GM21717 (cell line): ENCODE data around the gene PICALM.
"Not testable (repeated sequence)": the region's sequence is repeated elsewhere in the genome, so short reads cannot be mapped to it uniquely, and the experiment has no call there.

Source experiments
- ATAC-seq: cut with Tn5 transposase; IDR thresholded peaks from one replicate; pipeline ENCODE4 v1.9.1; 2021; ENCODE audit warnings: mild to moderate bottlenecking, moderate library complexity; ENCODE audit not compliant: unreplicated experiment

The PICALM gene

DNA sequence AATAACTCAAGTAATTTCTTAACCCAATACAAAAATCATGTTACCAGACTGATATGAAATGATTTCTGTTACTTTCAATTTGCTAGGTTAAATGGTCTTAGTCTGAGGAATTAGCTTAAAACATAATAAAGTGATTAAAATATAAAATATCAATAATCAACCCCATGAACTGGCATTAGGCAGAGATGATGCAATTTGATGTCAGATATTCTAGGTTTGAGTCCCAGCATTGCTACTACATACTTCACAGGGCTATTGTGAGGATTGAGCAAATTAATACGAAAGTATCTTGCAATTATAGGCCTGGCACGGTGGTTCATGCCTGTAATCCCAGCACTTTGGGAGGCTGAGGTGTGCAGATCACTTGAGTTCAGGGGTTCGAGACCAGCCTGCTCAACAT is 66.5 kb downstream of the PICALM start:
- ATAC-seq, result no peak

DNA sequence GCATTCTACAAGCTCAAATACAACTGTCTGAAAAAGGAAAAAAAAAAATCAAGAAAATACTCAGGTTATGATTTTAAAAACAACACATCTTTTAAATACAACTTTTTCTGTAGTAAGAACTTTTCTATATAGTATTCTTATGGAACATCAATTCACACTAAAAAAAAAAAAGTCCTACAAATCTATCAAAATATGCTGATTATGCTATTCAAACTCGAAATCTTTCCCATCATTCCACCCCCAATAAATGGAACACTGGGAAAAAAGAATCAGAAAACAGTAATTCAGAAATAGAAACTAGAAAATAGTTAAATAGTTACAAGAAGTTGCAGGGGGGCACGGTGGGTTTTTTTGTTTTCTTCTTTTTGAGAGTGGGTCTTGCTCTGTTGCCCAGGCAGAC is 77.4 kb downstream of the PICALM start:
- ATAC-seq, result no peak

DNA sequence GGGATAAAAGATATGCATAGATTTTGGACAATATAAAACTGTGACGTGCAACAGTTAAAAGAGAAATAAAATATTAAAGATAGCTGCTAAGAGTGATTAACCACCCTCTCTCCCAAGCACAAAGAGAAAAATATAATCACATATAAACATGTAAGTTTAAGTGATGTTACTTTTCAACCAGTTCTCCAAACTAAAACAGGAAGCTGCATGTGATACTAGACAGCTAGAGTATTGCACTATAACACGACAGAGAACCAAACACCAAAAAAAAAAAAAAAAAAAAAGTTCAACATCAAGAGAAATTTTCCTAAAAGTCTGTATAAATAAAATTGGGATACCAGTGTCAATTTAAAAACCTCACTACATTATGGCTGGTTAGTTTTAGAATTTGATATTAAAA is 79.1 kb downstream of the PICALM start:
- ATAC-seq, result no peak

DNA sequence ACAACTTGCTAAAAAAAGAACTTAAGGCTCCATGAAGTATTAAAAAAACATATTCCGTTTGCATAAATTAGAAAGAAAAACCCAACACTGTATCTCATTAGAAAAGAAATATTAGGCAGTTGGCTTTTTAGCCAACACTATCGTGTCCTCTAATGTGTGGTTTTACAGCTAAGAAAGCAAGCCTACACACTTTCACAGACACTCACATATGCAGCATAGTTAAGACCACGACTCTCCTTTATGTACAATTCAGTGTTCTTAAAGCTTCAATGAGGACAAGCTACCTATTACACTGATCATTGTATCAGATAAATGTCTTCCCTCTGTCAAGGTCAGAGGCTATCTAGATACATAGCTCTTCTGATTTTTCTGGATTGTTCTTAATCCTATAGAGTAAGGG is 80.1 kb downstream of the PICALM start:
- ATAC-seq, result no peak

DNA sequence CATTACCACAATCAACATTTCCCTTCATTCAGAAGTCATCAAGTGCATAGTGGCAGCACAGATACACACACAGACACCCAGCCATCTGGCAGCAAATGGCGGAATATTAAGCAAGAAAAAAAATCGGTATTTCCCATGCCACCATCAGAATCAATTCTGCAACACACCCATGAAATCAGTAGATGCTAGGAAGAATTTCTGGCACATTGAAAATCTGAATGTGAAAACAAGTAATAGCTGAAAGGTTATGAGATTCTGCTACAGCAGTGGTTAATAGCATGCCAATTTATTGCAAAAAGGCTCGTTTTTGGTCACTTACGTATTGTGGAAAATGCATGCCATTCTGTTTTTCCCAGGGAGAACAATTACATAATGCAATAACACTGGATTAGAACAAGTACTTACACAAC is 91.1 kb downstream of the PICALM start:
- no peak for ATAC-seq

DNA sequence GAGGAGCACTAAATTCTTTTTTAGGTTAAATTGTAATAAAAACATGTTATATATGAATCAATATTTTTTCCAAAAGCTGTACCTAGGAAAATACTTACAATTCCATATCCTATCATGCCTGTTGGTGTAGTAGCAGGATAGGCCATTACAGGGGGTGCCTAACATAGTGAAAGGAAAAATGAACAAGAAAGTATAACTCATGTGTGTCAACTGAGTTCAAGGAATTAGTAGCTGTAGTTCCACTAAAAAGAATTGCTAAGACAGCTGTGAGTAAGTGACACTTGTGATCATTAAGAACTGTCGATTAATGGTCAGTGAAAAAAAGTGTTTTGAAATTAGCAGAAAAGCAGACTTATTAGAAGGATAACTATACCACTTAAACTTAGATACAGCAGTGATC is 92.4 kb downstream of the PICALM start:
- ATAC-seq, result no peak

DNA sequence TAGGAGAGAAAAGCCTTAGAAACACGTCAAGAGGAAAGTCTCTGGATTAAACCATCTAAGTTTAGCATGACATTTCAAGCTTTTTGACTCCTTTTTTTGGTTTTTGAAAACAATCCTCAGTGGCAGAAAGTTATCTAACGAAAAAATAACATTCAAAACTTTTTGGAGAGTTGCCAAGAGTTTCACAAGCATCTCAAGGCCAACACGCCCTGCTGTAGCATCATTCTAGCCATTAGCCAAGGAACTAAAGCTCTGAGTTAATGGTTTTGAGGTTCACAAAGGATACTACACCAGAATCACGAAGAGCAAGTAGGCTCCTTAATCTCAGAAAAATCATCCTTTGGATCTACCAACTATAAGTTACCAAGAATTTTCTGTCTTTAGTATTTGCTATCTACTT is 94.8 kb downstream of the PICALM start:
- no peak for ATAC-seq

DNA sequence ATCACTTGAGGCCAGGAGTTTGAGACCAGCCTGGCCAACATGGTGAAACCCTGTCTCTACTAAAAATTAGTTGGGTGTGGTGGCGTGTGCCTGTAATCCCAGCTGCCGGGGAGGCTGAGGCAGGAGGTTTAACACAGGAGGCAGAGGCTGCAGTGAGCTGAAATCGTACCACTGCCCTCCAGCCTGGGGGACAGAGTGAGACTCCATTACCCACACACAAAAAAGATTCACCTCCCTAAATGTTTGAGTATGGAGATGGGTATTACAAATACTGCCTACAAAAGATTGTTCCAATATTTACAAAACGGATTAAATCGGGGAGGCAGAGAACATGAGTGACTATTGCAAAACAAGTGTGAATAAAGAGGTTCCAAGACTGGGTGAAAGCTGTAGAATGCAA is 98.3 kb downstream of the PICALM start:
- ATAC-seq, result no peak

DNA sequence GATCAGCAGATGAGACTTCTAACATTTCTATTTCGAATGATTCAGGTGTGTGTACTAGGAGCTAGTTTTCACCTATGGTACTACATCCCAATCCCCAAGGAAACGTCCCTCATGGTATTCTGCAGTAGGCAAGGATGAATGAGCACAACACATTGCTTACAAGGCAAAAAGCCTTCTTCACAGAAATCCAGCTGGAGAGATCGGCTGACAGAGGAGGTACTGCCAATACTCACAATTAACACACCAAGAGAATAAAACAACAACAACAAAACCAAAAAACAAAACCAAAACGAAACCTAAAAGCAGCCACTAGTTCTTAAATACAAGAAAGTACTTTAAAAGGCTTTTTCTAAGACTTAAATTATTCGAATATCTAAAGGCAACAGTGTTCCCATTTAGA is 101.4 kb downstream of the PICALM start:
- no peak for ATAC-seq

DNA sequence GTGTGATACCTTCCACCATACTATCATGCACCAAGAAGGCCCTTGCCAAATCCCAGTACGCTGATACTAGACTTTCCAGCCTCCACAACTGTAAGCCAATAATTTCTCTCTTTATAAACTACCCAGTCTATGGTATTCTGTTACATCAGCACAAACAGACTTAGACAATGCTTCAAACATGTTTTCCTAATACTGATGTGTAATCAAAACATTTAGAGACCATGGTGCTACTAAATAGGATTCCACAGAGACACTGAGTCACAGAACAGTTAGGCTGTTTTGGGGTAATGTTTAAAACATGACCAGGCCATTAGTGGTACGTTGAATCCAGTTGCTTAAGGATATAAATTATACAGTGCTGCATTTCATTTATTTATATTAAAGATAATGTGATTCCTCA is 103.7 kb downstream of the PICALM start:
- ATAC-seq, result no peak

DNA sequence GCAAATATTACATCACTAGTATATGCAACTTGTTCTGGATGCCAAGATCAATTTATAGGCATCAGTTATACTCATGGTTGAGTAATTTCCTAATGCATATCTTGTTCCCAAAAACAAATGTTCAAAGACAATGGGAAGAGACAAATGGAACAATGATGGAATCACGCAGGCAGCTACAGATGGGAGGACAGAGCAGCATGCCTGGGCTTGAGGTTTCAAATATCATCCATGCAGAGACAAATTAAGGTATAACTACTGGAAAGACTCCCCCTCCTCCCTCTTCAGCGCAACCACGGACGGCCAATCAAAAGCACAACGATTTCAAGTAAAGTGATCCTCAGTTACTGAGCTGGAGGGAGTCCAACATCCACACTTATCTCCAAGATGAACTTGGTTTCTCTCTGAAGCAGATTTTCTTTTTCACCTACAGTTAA is 106.9 kb downstream of the PICALM start:
- ATAC-seq, result no peak

DNA sequence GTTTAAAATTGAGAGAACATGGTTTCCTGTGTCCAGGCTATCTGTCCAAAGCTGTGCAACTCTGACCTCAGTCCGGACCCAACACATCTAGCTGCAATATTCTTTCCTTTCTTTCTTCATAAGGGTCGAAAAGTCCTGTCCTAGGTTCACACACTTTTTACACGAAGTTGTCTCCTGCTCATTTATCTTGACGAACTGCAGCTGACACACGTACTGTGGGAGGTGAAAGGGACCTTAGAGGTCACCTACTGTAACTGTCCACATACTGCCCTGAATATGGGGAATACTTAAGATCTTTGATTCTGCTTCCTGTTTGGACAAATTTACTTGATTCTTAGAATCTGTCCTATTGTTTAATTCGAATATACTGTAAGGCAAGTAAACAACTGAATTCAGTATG is 107.8 kb downstream of the PICALM start:
- no peak for ATAC-seq

DNA sequence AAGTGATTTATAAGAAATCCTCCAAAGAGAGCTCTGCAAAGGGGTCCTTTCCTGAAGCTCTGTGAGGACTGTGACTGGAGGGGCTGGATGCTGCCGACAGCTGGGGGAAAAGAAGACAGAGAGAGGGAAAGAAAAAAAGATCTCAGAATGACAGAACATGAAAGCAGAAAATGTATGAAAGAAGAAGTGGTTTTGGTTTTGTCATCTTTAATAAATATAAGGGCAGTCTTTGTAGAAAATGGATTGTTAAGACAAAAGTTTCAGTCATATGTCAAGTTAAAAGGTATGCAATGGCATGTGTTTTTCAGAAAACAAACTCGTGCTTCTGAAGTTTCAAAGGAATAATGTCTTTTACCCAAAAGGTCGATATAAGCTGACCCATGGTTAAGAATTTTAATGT is 108.2 kb downstream of the PICALM start:
- ATAC-seq, result no peak

DNA sequence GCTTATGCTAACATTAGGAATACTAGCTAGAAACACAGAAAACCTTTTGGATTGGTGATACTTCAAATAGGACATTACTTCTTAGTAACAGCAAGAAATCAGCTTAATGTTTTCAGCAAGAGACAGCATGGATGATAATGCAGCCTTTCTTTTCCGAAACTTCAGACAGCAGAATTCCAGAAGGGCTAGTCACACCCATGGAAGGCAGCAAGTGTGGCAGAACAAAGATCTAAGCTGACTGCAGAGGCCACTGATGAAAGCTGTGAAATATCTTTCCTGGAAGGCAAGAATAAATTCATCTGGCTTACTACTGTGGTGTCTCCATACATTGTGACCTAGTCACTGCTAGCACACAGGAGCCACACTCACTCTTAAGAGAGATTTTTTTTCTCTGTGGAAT is 113.4 kb downstream of the PICALM start:
- ATAC-seq, result no peak

DNA sequence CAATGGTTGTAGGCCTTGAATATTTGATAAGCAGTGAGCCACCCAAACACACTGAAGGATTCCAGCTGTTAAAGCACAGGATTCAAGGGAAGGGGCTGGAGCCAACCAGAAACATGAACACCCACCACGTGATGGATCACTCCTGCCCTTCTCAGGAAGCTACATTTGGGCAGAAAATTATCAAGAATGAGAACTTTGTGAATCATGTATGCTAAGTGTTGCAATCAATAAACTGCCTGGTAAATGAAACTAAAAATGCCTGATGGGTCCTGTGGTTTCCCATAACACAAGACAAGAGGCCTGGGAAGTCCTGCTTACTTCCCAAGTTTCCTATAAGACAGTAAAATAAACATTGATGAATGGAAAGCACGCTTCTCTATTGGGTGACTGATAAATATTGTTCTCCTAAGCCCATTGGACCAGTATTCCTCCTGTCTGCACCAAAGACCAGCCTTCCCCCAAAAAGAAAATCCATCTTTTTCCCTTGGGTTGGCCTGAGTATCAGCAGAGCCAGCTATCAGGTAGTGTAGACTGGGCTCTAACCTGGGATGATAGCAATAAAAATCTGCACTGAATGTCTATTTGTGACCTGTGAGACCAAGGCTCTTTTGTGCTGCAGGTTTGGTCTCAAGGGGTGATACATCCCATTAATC is 115.3 kb downstream of the PICALM start:
- no peak for ATAC-seq

DNA sequence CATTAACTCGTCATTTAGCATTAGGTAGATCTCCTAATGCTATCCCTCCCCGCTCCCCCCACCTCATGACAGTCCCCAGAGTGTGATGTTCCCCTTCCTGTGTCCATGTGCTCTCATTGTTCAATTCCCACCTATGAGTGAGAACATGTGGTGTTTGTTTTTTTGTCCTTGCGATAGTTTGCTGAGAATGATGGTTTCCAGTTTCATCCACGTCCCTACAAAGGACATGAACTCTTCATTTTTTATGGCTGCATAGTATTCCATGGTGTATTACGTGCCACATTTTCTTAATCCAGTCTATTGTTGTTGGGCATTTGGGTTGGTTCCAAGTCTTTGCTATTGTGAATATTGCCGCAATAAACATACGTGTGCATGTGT is 116.8 kb downstream of the PICALM start:
- ATAC-seq, result not testable (repeated sequence)

DNA sequence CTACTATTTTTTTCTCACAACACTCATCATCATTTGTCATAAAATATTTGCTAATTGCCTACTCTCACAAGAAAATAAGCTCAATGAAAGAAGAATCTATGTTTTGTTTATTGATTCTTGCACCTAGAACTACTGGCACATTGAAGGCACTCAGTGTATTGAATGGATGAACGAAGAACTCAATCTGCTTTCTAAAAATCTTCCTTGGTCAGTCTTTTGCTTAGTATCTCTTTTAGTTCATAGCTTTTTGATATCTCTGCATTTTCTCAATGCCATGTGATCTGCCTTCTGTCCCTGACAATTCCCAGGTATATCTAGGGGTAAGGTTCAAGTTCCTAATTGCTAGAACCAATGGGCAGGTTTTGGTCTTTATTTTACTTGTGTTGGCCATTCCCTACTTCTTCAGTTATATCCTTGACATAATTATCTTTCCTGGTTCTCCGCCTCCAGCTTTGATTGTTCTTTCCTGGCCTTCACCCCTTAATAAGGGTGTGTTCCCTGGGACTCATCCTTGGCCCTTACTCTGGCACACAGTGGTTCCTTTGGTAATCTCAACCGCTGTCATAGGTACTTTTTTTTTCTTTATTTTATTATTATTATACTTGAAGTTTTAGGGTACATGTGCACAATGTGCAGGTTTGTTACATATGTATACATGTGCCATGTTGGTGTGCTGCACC is 117.3 kb downstream of the PICALM start:
- no peak for ATAC-seq

DNA sequence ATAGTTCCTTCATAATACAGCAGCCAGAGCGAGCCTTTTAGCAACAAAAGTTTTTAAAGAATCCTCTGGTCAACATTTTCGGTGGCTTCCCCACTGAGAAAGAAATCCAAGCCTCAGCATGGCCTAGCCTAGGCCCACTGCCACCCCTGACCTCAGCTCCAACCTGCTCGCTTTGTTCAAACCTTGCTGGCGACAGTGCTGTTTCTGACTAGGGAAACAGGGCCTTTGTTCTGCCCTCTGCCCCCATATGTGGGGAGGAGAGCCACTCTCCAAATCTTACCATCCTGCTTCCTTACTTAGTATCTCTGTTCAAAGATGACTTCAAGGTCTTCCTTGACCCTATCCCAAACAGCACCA is 117.9 kb downstream of the PICALM start:
- ATAC-seq, result no peak

DNA sequence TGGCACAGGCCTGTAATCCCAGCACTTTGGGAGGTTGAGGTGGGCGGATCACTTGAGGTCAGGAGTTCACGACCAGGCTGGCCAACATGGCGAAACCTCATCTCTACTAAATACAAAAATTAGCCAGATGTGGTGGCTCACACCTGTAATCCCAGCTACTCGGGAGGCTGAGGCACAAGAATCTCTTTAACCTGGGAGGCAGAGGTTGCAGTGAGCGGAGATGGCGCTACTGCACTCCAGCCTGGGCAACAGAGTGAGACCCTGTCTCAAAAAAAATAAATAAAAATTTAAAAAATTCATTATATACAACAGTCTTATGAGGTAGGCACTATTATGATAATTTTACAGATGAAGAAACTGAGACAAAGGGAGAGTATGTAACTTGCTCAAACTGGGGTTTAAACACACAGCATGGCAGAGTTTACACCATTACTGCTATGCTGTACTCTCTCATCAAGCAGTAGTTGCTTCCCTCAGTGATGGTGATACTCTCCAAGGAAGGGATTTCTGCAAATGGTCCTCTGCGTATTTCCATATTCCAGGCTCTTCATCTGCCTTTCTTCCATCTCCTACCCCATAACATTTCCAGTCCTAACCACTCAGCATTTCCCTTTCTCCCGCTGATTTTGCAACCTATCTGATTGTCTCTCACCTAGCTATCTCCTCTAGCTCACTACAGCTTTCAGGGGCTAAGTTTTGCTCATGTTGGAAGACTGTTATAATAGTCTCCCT is 118.4 kb downstream of the PICALM start:
- no peak for ATAC-seq

DNA sequence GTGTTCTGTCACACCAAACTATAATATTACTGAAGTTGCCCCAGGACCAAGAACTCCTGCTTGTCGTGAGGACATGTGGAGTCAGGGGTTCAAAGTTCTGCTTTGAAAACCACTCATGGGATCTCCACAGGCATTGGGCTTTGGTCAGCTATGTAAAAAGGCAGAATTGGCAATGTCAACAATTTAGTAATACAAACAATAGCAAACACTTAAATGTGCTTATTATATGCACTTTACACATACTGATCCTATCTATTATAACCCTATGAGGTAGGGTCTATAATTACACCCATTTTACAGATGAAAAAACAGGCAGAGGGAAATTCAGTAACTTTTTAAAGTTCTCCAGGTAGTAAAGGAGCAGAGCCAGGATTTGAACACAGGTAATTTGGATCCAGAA is 119.1 kb downstream of the PICALM start:
- no peak for ATAC-seq

DNA sequence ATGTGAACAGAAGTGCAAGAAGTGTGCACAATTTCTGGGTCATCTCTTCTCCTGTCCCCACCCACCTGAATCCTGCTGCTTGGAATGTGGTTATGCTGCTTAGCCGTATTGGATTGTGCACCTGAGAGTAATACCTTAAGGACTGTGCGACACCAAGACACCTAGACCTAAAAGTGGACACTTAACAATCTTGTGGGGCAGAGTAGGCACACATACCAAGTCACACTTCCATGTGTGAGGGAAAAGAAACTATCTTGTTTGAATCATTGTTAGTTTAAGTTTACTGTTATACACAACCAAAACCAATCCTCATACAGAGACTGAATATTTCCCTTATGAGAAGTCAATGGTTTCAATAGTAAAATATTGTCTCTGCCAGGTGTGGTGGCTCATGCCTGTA is 120.0 kb downstream of the PICALM start:
- peak; percentile 38 for ATAC-seq
